WTC11 (cell line): ENCODE results near the gene HAUS6. TPM values are rescaled to one million over a fixed set of nuclear protein-coding genes. Genes with fewer than 3 reads are reported as not detected.
"Not testable (repeated sequence)": the region's sequence is repeated elsewhere in the genome, so short reads cannot be mapped to it uniquely, and the experiment has no call there.

ENCODE experiments used
- ATAC-seq: fragments of 200-7000 bp; cut with Tn5 transposase; 2 replicates; pipeline ENCODE4 v1.10.0; 2021; ENCODE audit warnings: mild to moderate bottlenecking, moderate library complexity
- CTCF ChIA-PET: fragments of 300-600 bp; sonication (Branson Sonifier 250); formaldehyde crosslinking; loops from one replicate; lab custom pipeline; 2021; ENCODE audit warnings: antibody characterized with exemption; lab: Charles Lee
- POLR2A ChIA-PET: fragments of 350-600 bp; sonication (Branson Sonifier 250); formaldehyde crosslinking; loops from one replicate; lab custom pipeline; 2021; ENCODE audit warnings: antibody characterized with exemption; lab: Charles Lee
- DNase-seq: peaks from one replicate; pipeline ENCODE4 v3.0.0; 2021; ENCODE audit warnings: low spot score
- H3K27ac Mint-ChIP-seq: 2 replicates; pipeline ENCODE4 v1.8.0; 2021; ENCODE audit warnings: mixed read lengths
- H3K27me3 Mint-ChIP-seq: 2 replicates; pipeline ENCODE4 v1.8.0; 2021; ENCODE audit warnings: low read depth, mild to moderate bottlenecking, moderate library complexity, mixed read lengths
- H3K36me3 Mint-ChIP-seq: 2 replicates; pipeline ENCODE4 v1.8.0; 2021; ENCODE audit warnings: mixed read lengths
- H3K4me1 Mint-ChIP-seq: 2 replicates; pipeline ENCODE4 v1.8.0; 2022; ENCODE audit warnings: mixed read lengths
- H3K4me3 Mint-ChIP-seq: 2 replicates; pipeline ENCODE4 v1.8.0; 2021; ENCODE audit warnings: mild to moderate bottlenecking, moderate library complexity, mixed read lengths
- H3K9me3 Mint-ChIP-seq: 2 replicates; pipeline ENCODE4 v1.8.0; 2021; ENCODE audit warnings: mixed read lengths
- CREB1 ChIP-seq: sonication (generic); formaldehyde crosslinking; IDR thresholded peaks from 2 replicates; pipeline ENCODE4 v1.8.0; 2023; ENCODE audit warnings: mild to moderate bottlenecking, missing genetic modification reagents
- CREM ChIP-seq: sonication (generic); formaldehyde crosslinking; IDR thresholded peaks from 2 replicates; pipeline ENCODE4 v1.8.1; 2022; ENCODE audit warnings: mild to moderate bottlenecking, missing genetic modification reagents, moderate library complexity
- FOXP4 ChIP-seq: sonication (generic); formaldehyde crosslinking; IDR thresholded peaks from 2 replicates; pipeline ENCODE4 v1.8.0; 2022; ENCODE audit warnings: mild to moderate bottlenecking, missing genetic modification reagents
- IRF1 ChIP-seq: sonication (generic); formaldehyde crosslinking; IDR thresholded peaks from 2 replicates; pipeline ENCODE4 v1.8.0; 2023; ENCODE audit warnings: missing genetic modification reagents
- JAZF1 ChIP-seq: fragments of 250-450 bp; sonication (Bioruptor Pico); IDR thresholded peaks from 2 replicates; pipeline ENCODE4 v1.9.0; 2021; ENCODE audit warnings: moderate library complexity, mild to moderate bottlenecking, inconsistent platforms
- MYBL2 ChIP-seq: sonication (generic); formaldehyde crosslinking; IDR thresholded peaks from 2 replicates; pipeline ENCODE4 v1.8.1; 2023; ENCODE audit warnings: mild to moderate bottlenecking, moderate library complexity, missing genetic modification reagents
- NFATC4 ChIP-seq: fragments of 250-450 bp; sonication (Bioruptor Pico); IDR thresholded peaks from 2 replicates; pipeline ENCODE4 v1.9.0; 2021; ENCODE audit warnings: mild to moderate bottlenecking
- NFYB ChIP-seq: sonication (generic); formaldehyde crosslinking; conservative IDR thresholded peaks from 2 replicates; pipeline ENCODE4 v1.8.0; 2022; ENCODE audit warnings: low read depth, missing genetic modification reagents
- PRRX2 ChIP-seq: fragments of 250-450 bp; sonication (Bioruptor Pico); IDR thresholded peaks from 2 replicates; pipeline ENCODE4 v1.8.0; 2021; ENCODE audit warnings: mild to moderate bottlenecking
- TEAD4 ChIP-seq: sonication (generic); formaldehyde crosslinking; IDR thresholded peaks from 2 replicates; pipeline ENCODE4 v1.8.0; 2022; ENCODE audit warnings: mild to moderate bottlenecking, missing genetic modification reagents
- TP53 ChIP-seq: sonication (generic); formaldehyde crosslinking; IDR thresholded peaks from 2 replicates; pipeline ENCODE4 v1.8.1; 2023; ENCODE audit warnings: mild to moderate bottlenecking, missing genetic modification reagents
- ZNF317 ChIP-seq: sonication (generic); formaldehyde crosslinking; IDR thresholded peaks from 2 replicates; pipeline ENCODE4 v1.8.1; 2023; ENCODE audit warnings: low read depth, mild to moderate bottlenecking, moderate library complexity, missing genetic modification reagents, borderline replicate concordance
- ZNF416 ChIP-seq: fragments of 250-450 bp; sonication (Bioruptor Pico); IDR thresholded peaks from 2 replicates; pipeline ENCODE4 v1.9.0; 2021; ENCODE audit warnings: mild to moderate bottlenecking, inconsistent platforms
- total RNA-seq: library from RNA; stranded (reverse); gene quantifications from 3 replicates; pipeline ENCODE4 v1.2.3, GENCODE V29; 2021
- TF ChIP-seq, protein P1 (sequence below): sonication (generic); formaldehyde crosslinking; IDR thresholded peaks from 2 replicates; pipeline ENCODE4 v1.8.0; 2023; ENCODE audit warnings: missing genetic modification reagents, mild to moderate bottlenecking, borderline replicate concordance
- TF ChIP-seq, protein P2 (sequence below): sonication (generic); formaldehyde crosslinking; IDR thresholded peaks from 2 replicates; pipeline ENCODE4 v1.8.1; 2023; ENCODE audit warnings: mild to moderate bottlenecking, missing genetic modification reagents, moderate library complexity

HAUS6 gene
- total RNA-seq, 1 experiment from 2014 or later = 43.3 TPM

- TF ChIP-seq TP53 (CRISPR knock-in tag) = no peak
- TF ChIP-seq, all 79 proteins: peak for 0
- DNase-seq = no peak
- H3K9me3 Mint-ChIP-seq = no peaks in the 10 kb centered on the region
- peaks cover 13% of the 10 kb centered on the region for H3K4me1 Mint-ChIP-seq
- no peak overlapping the region for H3K4me3 Mint-ChIP-seq
- peaks cover 41% of the 10 kb centered on the region for H3K36me3 Mint-ChIP-seq
- H3K27me3 Mint-ChIP-seq = no peaks in the 10 kb centered on the region
- ChIA-PET CTCF (interaction anchor here (0.7 to 2.5 kb wide), 2 partner anchors 59 to 78 kb away, joined by 3 to 11 read pairs; no protein-coding TSS in a partner anchor), POLR2A (no interaction called here)
- peak overlapping the region; percentile 33; the same call in 1 of the 2 replicates for H3K27ac Mint-ChIP-seq
- no peak for ATAC-seq
These were observed 12.1 kb upstream of the HAUS6 start for GRCh38 chr9:19114680-19115270.

- H3K9me3 Mint-ChIP-seq = no peaks in the 10 kb centered on the region
- H3K27ac Mint-ChIP-seq = peak overlapping the region; percentile 74
- DNase-seq (no peak), ATAC-seq (no peak)
- peaks cover 35% of the 10 kb centered on the region for H3K36me3 Mint-ChIP-seq
- no peak overlapping the region for H3K4me3 Mint-ChIP-seq
- H3K27me3 Mint-ChIP-seq = no peaks in the 10 kb centered on the region
- ChIA-PET CTCF (interaction anchor here (0.7 to 2.5 kb wide), 3 partner anchors 60 to 351 kb away, joined by 3 to 11 read pairs (median 8); no protein-coding TSS in a partner anchor), POLR2A (interaction anchor here (1.0 to 1.1 kb wide), 2 partner anchors 14 to 65 kb away, joined by 4 to 6 read pairs; partner anchors contain the start of gene RRAGA)
- H3K4me1 Mint-ChIP-seq = peaks cover 13% of the 10 kb centered on the region
- no peak for TF ChIP-seq JAZF1 (CRISPR knock-in tag)
- TF ChIP-seq FOXP4 (CRISPR knock-in tag) = no peak
- TF ChIP-seq ZNF317 (CRISPR knock-in tag) = no peak
- TF ChIP-seq, protein P1, sequence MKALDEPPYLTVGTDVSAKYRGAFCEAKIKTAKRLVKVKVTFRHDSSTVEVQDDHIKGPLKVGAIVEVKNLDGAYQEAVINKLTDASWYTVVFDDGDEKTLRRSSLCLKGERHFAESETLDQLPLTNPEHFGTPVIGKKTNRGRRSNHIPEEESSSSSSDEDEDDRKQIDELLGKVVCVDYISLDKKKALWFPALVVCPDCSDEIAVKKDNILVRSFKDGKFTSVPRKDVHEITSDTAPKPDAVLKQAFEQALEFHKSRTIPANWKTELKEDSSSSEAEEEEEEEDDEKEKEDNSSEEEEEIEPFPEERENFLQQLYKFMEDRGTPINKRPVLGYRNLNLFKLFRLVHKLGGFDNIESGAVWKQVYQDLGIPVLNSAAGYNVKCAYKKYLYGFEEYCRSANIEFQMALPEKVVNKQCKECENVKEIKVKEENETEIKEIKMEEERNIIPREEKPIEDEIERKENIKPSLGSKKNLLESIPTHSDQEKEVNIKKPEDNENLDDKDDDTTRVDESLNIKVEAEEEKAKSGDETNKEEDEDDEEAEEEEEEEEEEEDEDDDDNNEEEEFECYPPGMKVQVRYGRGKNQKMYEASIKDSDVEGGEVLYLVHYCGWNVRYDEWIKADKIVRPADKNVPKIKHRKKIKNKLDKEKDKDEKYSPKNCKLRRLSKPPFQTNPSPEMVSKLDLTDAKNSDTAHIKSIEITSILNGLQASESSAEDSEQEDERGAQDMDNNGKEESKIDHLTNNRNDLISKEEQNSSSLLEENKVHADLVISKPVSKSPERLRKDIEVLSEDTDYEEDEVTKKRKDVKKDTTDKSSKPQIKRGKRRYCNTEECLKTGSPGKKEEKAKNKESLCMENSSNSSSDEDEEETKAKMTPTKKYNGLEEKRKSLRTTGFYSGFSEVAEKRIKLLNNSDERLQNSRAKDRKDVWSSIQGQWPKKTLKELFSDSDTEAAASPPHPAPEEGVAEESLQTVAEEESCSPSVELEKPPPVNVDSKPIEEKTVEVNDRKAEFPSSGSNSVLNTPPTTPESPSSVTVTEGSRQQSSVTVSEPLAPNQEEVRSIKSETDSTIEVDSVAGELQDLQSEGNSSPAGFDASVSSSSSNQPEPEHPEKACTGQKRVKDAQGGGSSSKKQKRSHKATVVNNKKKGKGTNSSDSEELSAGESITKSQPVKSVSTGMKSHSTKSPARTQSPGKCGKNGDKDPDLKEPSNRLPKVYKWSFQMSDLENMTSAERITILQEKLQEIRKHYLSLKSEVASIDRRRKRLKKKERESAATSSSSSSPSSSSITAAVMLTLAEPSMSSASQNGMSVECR (CRISPR knock-in tag) = no peak
- no peak for TF ChIP-seq MYBL2 (CRISPR knock-in tag)
- TF ChIP-seq, protein P2, sequence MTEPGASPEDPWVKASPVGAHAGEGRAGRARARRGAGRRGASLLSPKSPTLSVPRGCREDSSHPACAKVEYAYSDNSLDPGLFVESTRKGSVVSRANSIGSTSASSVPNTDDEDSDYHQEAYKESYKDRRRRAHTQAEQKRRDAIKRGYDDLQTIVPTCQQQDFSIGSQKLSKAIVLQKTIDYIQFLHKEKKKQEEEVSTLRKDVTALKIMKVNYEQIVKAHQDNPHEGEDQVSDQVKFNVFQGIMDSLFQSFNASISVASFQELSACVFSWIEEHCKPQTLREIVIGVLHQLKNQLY (CRISPR knock-in tag) = no peak
- no peak for TF ChIP-seq NFYB (CRISPR knock-in tag)
- TF ChIP-seq CREB1 (CRISPR knock-in tag) = no peak
- TF ChIP-seq IRF1 (CRISPR knock-in tag) = no peak
- TF ChIP-seq PRRX2 (CRISPR knock-in tag) = no peak
- TF ChIP-seq NFATC4 (CRISPR knock-in tag) = no peak
- TF ChIP-seq ZNF416 (CRISPR knock-in tag) = no peak
- TF ChIP-seq CREM = no peak
- no peak for TF ChIP-seq TEAD4
These were observed 11.4 kb upstream of the HAUS6 start for GRCh38 chr9:19113964-19114679.

DNA sequence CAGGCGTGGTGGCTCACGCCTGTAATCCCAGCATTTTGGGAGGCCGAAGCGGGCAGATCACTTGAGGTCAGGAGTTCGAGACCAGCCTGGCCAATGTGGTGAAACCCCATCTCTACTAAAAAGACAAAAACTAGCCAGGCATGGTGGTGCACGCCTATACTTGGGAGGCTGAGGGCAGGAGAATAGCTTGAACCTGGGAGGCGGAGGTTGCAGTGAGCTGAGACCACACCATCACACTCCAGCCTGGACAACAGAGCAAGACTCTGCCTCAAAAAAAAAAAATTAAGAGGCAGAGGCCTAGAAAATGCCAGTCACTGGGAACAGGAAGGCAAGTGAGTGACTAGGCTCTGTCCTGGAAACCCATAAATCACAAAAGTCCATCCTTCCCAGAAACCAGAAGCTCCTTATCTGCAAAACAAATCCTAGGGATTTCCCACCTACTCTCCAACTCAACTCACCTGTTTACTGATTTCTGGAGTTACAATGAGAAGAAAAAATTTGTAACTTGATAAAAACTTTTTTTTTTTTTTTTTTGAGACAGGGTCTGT lies 10.4 kb upstream of the HAUS6 start:
- H3K27me3 Mint-ChIP-seq, H3K27ac Mint-ChIP-seq, ATAC-seq, DNase-seq, H3K4me3 Mint-ChIP-seq, H3K9me3 Mint-ChIP-seq: not testable (repeated sequence)
- Mint-ChIP-seq H3K36me3 (peaks cover 26% of the 10 kb centered on the region), H3K4me1 (peaks cover 18% of the 10 kb centered on the region)
- ChIA-PET CTCF (interaction anchor here (1.0 to 2.5 kb wide), 3 partner anchors 61 to 352 kb away, joined by 4 to 11 read pairs (median 8); partner anchors contain the start of gene RRAGA), POLR2A (interaction anchor here (1.0 to 1.1 kb wide), 2 partner anchors 15 to 64 kb away, joined by 4 to 6 read pairs; partner anchors contain the start of gene RRAGA)
